A549 (cell line): ENCODE measurements around the gene NINL. TPM values are rescaled to one million over a fixed set of nuclear protein-coding genes. Genes with fewer than 3 reads are reported as not detected.
"Not testable (repeated sequence)": the region's sequence is repeated elsewhere in the genome, so short reads cannot be mapped to it uniquely, and the experiment has no call there.

Experiments used
- ATAC-seq, 2 experiments: fragments of 200-7000 bp in 1 of 2; fragments of >200 bp in 1 of 2; cut with Nextera tagmentation in 1 of 2; cut with Tn5 transposase in 1 of 2; 3 replicates each; pipeline versions ENCODE4 v1.8.0 to v1.9.1; 2018 to 2020; ENCODE audit warnings: mild to moderate bottlenecking in 1 of 2, moderate library complexity in 1 of 2
- CTCF ChIA-PET: fragments of 300-600 bp; sonication (Branson Sonifier 250); formaldehyde crosslinking; extraction: SDS; loops from one replicate; lab custom pipeline; 2021; ENCODE audit warnings: antibody characterized with exemption, inconsistent platforms; lab: Yijun Ruan, JAX
- POLR2A ChIA-PET: fragments of 350-600 bp; formaldehyde crosslinking; extraction: SDS; loops from one replicate; lab custom pipeline; 2021; ENCODE audit warnings: antibody characterized with exemption, inconsistent platforms; lab: Yijun Ruan, JAX
- DNase-seq, 2 experiments: peaks; one replicate each; pipeline versions ENCODE4 v3.0.0 to v3.0.0-alpha.2; 2011 to 2016; ENCODE audit warnings: low read depth in 1 of 2, low spot score in 1 of 2
- FAIRE-seq: peaks from 2 replicates; lab custom pipeline; 2011; peaks lifted over from hg19 to GRCh38; lab: Jason Lieb, UNC
- H3K27ac ChIP-seq, 2 experiments: fragments of >200 bp; sonication (Bioruptor Twin); formaldehyde crosslinking; 3 replicates each; pipeline ENCODE4 v1.5.1; 2016 to 2017
- H3K4me1 ChIP-seq: fragments of >200 bp; sonication (Bioruptor Twin); formaldehyde crosslinking; 3 replicates; pipeline ENCODE4 v1.6.1; 2016
- H3K4me2 ChIP-seq: fragments of >200 bp; sonication (Bioruptor Twin); formaldehyde crosslinking; 3 replicates; pipeline ENCODE4 v1.6.1; 2016
- H3K4me3 ChIP-seq: fragments of >200 bp; sonication (Bioruptor Twin); formaldehyde crosslinking; 3 replicates; pipeline ENCODE4 v1.5.1; 2016
- H3K9me3 ChIP-seq: fragments of >200 bp; sonication (Bioruptor Twin); formaldehyde crosslinking; 3 replicates; pipeline ENCODE4 v1.6.1; 2016
- CBX2 ChIP-seq: fragments of 200-600 bp; sonication (generic); IDR thresholded peaks from 2 replicates; pipeline ENCODE4 v1.6.1; 2016; ENCODE audit warnings: low read depth, mild to moderate bottlenecking, borderline replicate concordance
- EHF ChIP-seq: fragments of 250-450 bp; sonication (Bioruptor Pico); IDR thresholded peaks from 2 replicates; pipeline ENCODE4 v1.5.0; 2020; ENCODE audit warnings: mild to moderate bottlenecking
- ELK1 ChIP-seq: fragments of 150-350 bp; IDR thresholded peaks from 2 replicates; pipeline ENCODE4 v1.6.1; 2014; ENCODE audit warnings: low read depth, mild to moderate bottlenecking, low read length
- FOSL2 ChIP-seq, 2 experiments: fragments of 450-650 bp in 1 of 2; fragments of >200 bp in 1 of 2; sonication (Bioruptor Twin) in 1 of 2; formaldehyde crosslinking; IDR thresholded peaks; 2 replicates each; pipeline versions ENCODE4 v1.5.0 to v1.6.1; 2016 to 2020; ENCODE audit warnings: mild to moderate bottlenecking in 1 of 2, moderate library complexity in 1 of 2
- HMGXB4 ChIP-seq: fragments of 250-450 bp; sonication (Bioruptor Pico); IDR thresholded peaks from 2 replicates; pipeline ENCODE4 v1.5.0; 2021; ENCODE audit warnings: mild to moderate bottlenecking, moderate library complexity, borderline replicate concordance
- KDM1A ChIP-seq: fragments of 200-600 bp; sonication (generic); IDR thresholded peaks from 2 replicates; pipeline ENCODE4 v1.6.1; 2016; ENCODE audit warnings: low read depth, mild to moderate bottlenecking
- MAFK ChIP-seq: fragments of 450-650 bp; IDR thresholded peaks from 2 replicates; pipeline ENCODE4 v1.6.1; 2014; ENCODE audit not compliant: partially characterized antibody
- PBX3 ChIP-seq: IDR thresholded peaks from 2 replicates; pipeline ENCODE4 v1.6.1; 2012
- REST ChIP-seq: fragments of 200-600 bp; sonication (generic); IDR thresholded peaks from 2 replicates; pipeline ENCODE4 v1.6.1; 2016; ENCODE audit warnings: antibody characterized with exemption, mild to moderate bottlenecking, moderate library complexity
- RNF2 ChIP-seq: fragments of 200-600 bp; sonication (generic); IDR thresholded peaks from 2 replicates; pipeline ENCODE4 v1.6.1; 2016; ENCODE audit warnings: low read depth, mild to moderate bottlenecking, antibody characterized with exemption, moderate library complexity, borderline replicate concordance
- SMC3 ChIP-seq: fragments of >200 bp; sonication (Bioruptor Twin); formaldehyde crosslinking; IDR thresholded peaks from 3 replicates; pipeline ENCODE4 v1.6.1; 2018; ENCODE audit warnings: inconsistent platforms
- SREBF2 ChIP-seq: fragments of 450-650 bp; IDR thresholded peaks from 2 replicates; pipeline ENCODE4 v1.6.1; 2014; ENCODE audit warnings: mild to moderate bottlenecking, moderate library complexity
- TFCP2L1 ChIP-seq: fragments of 250-450 bp; sonication (Bioruptor Pico); IDR thresholded peaks from 2 replicates; pipeline ENCODE4 v1.5.0; 2021; ENCODE audit warnings: mild to moderate bottlenecking
- TP53 ChIP-seq: fragments of 250-450 bp; sonication (Bioruptor Pico); IDR thresholded peaks from 2 replicates; pipeline ENCODE4 v1.5.0; 2021; ENCODE audit warnings: mild to moderate bottlenecking, moderate library complexity
- WGBS: methylation state at CpG from one replicate; pipeline ENCODE4 v1.1.6; 2017; ENCODE audit errors: missing lambda C conversion rate; 5-methylcytosine and 5-hydroxymethylcytosine counted together
- polyA plus RNA-seq, 4 experiments: library from polyadenylated mRNA; depleted of rRNA in 3 of 4; stranded (reverse); fragments of >200 nt; fragmentation: RNase III in 1 of 4; extraction: RNeasy Plus Mini Kit Qiagen cat#74134 plus additional on column Dnase treatment in 1 of 4; gene quantifications; 2 replicates in 3 of 4; 3 replicates in 1 of 4; pipeline ENCODE4 v1.2.3, GENCODE V29; 2011 to 2017

Gene NINL
- polyA plus RNA-seq, 2 of the 4 experiments (the other 2 are of a cell fraction): 20.2 to 22.4 TPM

GRCh38 chr20:25632940-25633790 is 47.8 kb upstream of the NINL start:
- no peak for ATAC-seq
- TF ChIP-seq SMC3 (no peak), CBX2 (no peak), EHF (no peak), KDM1A (no peak), TFCP2L1 (CRISPR knock-in tag) (no peak), PBX3 (no peak), MAFK (no peak), HMGXB4 (CRISPR knock-in tag) (no peak), TP53 (no peak), ELK1 (no peak), RNF2 (no peak), REST (no peak), FOSL2 (IDR thresholded peaks at IDR 0.05) (no peak), FOSL2 (CRISPR knock-in tag; IDR thresholded peaks at IDR 0.05) (no peak), SREBF2 (no peak)
- TF ChIP-seq, all 56 proteins: peak for 0
- FAIRE-seq: no peak
- ChIA-PET POLR2A (no interaction called here), CTCF (no interaction called here)
- Histone ChIP-seq H3K9me3 (no peaks in the 10 kb centered on the region), H3K27ac (no peak overlapping the region), H3K4me2 (no peak overlapping the region), H3K4me3 (no peak overlapping the region), H3K4me1 (no peaks in the 10 kb centered on the region)
- 69% methylated on average over 5 of the region's 5 CpGs for WGBS
- no peak for DNase-seq

- ATAC-seq, H3K4me2 ChIP-seq, CTCF ChIA-PET, H3K9me3 ChIP-seq, FAIRE-seq, DNase-seq, POLR2A ChIA-PET, H3K27ac ChIP-seq, H3K4me1 ChIP-seq, H3K4me3 ChIP-seq: not testable (repeated sequence)
- 95% methylated on average over 2 of the region's 2 CpGs for WGBS
Measured at GRCh38 chr20:25630615-25631014, 45.3 kb upstream of the NINL start.
